GM18873 (cell line): Measurements from ENCODE around the gene NT5DC3.
"Not testable (repeated sequence)": the region's sequence is repeated elsewhere in the genome, so short reads cannot be mapped to it uniquely, and the experiment has no call there.

Experiments
- ATAC-seq: cut with Tn5 transposase; IDR thresholded peaks from one replicate; pipeline ENCODE4 v1.9.1; 2021; ENCODE audit warnings: mild to moderate bottlenecking, moderate library complexity, moderate number of reproducible peaks; ENCODE audit not compliant: unreplicated experiment, low FRiP score

The NT5DC3 gene

DNA sequence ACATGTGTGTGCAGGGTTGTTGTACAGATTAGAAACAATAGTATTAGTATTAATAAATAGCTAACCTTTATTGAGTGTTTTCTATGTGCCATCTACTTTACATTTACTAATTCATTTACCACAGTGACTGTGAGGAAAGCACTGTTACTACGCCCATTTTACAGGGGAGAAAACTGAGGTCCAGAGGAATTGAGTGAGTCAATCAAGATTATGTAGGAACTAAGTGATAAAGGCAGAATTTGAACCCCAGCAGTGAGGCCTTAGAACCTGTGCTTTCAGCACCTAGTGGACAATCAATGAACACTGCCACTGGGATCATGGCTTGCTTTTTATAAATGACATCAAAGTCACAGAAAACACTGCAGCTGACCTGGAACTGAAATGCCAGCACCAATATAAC lies 28.2 kb downstream of the NT5DC3 start:
- no peak for ATAC-seq

DNA sequence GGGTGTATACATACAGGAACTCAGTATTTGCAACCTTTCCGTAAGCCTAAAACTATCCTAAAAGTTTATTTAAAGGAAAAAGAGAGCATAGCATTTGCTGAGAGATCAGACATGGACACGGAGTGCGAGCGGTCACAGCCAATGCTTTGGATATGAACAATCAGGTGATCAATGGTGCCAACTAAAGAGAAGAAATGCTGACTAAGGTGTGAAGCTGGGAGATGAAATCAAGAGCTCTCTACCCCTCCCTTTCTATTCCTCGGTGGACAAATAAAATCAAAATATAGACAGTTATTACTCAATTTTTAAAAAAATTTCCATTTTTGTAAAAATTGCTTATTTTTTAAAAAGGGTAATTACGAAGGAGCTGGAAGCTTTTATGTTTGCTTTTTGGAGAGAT lies 29.2 kb downstream of the NT5DC3 start:
- no peak for ATAC-seq

DNA sequence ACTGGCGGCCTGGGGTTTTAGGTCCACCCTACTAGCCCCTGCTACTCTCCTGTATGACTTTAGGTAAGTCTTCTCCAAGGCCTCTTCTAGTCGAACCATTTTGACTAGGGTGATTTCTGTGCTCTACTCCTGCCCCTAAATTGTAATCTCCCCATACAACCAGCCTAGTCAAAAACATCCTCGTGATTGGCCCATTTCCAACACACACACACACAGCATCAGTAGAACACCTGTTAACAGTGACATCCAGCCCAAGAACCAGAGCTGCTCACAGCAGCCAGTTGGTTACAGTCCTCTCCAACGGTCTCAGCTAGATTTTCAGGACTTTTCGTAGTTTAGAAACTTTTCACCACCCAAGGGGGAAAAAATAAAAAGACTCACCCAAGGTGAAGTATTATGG lies 30.9 kb downstream of the NT5DC3 start:
- ATAC-seq: no peak

DNA sequence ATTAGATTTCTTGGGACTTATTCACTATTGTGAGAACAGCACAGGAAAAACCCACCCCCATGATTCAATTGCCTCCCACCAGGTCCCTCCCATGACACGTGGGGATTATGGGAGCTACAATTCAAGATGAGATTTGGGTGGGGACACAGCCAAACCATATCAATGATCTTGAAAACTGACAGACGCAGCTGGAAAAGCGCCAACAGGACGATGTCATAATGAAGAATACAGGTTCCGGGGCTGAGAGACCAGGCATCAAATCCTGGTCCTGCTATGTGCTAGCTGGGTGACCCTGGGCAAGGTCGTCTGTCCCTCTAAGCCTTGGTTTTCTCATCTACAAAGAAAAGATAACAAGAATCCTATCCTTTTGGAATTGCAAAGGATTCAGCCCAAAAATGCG lies 31.4 kb downstream of the NT5DC3 start:
- ATAC-seq: not testable (repeated sequence)

DNA sequence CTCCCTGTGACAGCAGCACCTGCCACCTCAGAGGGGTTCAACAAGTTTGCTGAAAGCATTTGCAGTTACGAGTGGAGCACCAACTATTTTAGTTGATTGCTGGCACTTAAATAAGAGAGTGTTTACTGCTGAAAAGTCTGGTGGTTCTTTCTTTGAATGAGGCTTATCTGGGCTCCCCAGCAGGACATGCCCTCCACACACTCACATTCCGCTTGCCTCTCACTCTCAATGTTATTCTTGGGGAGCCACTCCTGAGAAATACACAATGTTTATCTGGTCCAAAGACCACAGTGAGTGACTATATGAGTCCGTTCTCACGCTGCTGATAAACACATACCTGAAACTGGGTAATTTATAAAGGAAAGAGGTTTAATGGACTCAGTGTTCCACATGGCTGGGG lies 31.9 kb downstream of the NT5DC3 start:
- no peak for ATAC-seq

DNA sequence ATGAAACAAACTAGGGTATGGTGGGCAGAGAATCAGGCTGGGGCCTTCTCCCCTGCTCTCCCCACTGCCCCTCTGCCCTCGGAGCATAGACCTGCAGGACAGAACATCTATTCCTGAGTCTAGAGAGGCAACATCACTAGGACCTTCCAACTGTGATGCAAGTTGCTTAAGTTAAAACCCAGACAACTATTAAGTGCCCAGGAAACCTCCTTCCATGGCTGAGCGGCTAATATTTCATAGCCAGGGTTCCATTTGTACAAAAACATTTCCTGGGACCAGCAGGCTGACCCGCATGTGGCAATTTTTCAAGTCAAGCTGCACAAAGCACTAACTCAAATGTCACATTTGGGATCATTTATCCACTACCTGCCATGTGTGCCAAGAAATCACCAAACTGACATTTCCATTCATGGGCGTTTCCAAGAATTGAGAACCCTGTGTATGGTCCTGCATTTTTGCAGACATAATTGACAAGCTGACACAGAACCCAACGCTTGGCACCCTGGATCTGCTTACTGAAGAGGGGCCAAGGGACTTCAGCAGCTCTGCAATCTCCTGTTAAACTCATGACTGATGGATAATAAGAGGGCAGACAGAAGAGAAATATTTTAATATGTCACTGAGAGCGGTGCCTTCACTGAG lies 32.7 kb downstream of the NT5DC3 start:
- ATAC-seq: no peak

DNA sequence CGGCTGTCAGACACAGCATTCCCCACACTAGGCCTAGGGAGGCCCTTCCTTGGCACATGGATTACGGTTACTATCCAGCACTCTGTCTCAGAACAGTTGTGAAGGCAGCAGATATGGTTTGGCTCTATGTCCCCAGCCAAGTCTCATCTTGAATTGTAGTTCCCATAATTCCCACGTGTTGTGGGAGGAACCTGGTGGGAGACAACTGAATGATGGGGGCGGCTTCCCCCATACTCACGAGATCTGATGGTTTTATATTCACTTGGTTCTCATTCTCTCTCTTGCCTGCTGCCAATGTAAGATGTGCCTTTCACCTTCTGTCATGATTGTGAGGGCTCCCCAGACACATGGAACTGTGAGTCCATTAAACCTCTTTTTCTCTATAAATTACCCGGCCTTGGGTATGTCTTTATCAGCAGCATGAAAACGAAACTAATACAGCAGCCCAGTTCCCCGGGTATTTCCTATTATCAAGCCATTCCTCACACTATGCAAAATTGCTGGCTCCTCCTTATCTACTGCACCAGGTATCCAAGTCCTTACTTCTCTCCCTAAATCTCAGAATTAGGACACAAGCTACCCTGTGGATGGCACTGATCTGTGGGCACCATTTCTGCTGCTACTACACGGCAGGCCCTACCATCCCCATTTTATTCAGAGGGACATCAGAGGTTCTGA lies 33.3 kb downstream of the NT5DC3 start:
- no peak for ATAC-seq

DNA sequence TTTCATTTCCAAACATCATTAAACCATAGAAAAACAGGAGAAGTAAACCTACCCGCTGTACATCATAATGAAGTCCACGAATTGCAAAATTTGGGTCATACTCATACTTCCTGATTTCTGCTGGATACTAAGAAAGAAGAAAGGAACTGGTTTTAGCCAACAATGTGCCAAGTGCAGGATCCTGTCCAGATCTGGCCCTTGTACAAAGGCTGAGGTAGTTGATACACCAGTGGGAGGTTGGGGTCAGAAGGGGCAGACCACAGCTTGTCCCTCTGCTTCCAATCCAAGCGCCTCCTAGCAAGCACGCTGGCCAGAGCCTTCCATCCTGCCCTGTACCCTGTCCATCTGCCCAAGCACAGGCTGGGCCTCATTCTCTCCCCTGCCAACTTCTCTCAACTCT lies 34.2 kb downstream of the NT5DC3 start:
- no peak for ATAC-seq

DNA sequence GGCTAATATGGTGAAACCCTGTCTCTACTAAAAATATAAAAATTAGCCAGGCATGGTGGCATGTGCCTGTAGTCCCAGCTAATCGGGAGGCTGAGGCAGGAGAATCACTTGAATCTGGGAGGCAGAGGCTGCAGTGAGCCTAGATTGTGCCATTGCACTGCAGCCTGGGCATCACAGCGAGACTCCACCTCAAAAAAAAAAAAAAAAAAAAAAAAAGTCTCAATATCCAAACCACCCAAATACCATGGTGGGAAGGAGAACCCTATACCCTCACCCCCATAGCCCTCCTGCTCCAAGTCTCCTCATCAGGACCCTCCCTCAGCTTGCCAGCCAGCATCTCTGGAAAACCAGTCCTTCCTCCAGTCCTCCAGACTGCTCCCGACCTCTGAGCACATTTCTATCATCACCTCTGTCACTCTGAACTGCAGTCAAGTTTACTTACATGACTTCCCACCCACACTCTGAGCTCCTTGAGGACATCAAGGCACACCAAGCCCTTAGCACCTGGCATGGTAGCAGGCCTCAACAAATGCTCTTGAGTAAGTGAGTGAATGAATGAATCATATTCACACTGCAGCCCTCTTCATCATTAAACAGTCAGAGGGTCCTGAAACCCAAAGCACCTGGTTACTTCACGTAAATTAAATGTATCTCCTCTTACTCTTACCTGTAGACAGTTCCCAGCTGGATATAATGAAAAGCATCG lies 35.2 kb downstream of the NT5DC3 start:
- ATAC-seq: no peak

DNA sequence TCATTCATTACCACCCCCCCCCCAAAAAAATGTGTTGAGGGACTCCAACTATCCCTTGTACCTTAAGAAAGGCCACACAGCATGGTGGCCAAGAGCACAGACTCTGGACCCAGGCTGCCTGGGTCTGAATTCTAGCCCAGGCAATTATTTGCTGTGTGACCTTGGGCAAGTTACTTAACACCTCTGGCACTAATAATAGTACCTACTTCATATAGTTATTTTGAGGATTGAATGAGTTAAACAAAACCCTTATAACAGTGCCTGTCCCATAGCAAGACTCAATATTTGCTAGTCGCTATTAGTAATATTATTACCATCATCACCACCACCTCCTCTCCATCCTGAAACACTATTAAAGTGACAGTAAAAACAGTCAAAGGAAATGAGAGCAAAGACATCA lies 37.2 kb downstream of the NT5DC3 start:
- ATAC-seq: no peak

DNA sequence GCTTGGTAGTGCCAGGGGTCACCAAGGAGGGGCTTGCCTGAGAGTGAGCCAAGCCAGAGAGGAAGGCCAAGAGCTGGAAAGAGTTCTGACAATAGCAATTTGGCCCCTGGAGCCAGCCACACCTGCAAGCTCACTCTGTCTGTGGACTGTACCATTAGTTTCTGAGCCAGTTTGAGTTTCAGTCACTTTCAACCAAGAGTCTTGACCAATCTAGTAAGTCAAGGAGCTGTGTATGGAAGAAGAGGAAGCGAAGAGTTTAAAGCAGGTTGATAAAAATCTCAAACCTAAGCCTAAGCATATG lies 38.5 kb downstream of the NT5DC3 start:
- ATAC-seq: no peak

DNA sequence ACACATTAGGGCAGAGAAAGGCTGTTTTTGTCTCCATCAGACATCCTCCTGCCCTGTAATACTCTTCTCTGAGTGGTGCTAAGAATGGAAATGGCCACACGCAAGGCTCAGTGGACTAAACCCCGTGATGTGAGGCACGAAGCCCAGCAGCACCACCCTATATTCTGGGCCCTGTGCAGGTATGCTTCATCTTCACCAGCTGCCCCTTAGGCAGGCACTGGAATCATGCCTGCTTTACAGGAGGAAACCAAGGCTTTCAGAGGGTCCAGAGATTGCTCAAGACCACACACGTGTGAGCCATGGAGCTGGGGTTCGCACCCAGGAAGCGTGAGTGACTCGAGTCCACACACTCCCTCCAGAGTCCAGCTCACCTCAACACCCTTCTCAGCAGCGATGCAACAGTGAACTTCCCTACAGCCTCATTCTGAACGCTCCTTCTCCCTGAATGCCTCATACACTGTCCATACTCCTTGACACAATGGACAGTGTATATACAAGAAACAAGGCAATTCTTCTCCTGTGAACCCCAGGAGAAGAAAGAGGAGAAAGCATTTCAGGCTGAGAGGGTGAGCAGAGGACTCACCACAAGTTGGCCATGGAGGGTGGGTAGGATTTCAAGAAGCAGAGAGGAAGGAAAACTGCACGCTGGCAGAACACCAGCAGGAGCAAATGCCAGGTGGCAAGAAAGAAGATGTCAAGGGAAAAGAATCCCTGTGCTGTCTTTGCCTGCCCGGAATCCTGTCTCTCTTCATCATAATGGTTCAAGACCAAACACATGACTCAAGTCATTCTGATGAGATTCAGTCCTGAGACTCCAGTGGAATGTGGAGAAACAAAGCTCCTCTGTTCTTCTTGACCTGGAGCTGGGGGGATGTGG lies 39.1 kb downstream of the NT5DC3 start:
- no peak for ATAC-seq

DNA sequence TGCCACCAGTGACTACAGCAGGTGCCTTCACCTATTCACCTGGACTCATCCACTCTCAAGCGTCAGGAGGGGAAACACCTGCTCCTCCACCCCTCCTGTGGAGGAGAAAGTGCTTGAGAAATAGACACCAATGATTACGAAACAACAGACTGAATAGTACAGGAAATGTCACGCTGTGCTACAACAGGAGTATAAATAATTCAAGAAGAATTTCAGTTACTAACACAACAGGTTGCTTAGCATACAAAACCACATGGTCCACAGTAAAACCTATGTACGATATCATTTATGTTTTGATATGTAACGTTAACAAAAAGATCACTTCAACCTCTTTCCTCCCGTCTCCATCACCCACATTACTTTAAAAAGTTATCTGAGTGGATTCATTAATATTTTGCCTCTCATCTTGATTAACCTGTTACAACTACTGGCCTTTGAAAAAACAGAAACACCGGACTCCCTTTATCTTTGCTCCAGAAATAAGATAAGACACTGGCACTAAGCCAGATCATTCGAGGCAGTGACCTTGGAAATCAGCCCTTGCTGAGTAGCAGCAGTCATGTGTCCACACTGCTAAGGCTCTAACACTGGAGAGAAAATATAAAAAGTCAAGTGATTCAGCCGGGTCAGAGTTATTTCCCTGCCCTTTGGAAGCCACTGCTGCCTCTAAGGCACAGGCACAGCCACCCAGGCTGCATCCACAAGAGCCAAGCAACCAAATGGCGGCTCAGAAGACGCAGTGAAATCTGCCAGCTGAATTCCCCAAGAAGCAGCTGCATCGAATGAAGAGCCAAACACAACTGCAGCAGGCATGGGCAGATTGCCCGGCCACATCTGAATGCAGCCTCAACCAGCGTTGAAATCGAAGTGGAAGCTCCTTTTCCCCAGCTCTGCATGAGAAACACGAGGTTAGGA lies 40.9 kb downstream of the NT5DC3 start:
- no peak for ATAC-seq

DNA sequence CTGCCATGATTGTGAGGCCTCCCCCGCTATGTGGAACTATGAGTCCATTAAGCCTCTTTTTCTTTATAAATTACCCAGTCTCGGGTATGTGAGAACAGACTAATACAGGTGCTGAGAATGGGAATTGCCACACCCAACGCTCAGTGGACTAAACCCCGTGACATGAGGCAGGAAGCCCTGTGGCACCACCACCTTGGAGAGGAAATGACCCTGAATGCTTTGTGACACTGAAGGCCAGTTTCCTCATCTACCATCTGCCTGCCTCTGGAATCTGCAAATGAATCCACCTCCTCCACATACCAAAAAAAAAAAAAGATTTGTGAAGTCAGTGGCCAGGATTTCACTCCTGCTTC lies 41.6 kb downstream of the NT5DC3 start:
- ATAC-seq: no peak

DNA sequence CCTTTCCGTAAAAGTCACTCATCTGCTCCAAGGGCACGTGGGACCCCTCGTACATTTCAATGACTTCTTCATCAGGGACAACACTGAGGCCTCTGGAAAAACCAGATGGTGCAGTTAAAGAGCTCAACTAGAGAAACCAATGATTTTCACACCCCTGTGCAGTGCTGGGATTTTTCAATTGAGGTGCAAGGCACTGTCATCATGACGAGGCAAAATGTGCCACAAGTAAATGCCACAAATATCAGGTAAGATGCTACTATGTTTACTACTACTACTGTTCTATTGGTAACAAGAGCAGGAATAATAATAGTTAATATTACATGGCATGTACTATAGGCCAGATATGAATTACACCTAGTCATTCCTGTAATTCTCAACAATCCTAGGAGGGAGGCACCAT lies 42.4 kb downstream of the NT5DC3 start:
- no peak for ATAC-seq

DNA sequence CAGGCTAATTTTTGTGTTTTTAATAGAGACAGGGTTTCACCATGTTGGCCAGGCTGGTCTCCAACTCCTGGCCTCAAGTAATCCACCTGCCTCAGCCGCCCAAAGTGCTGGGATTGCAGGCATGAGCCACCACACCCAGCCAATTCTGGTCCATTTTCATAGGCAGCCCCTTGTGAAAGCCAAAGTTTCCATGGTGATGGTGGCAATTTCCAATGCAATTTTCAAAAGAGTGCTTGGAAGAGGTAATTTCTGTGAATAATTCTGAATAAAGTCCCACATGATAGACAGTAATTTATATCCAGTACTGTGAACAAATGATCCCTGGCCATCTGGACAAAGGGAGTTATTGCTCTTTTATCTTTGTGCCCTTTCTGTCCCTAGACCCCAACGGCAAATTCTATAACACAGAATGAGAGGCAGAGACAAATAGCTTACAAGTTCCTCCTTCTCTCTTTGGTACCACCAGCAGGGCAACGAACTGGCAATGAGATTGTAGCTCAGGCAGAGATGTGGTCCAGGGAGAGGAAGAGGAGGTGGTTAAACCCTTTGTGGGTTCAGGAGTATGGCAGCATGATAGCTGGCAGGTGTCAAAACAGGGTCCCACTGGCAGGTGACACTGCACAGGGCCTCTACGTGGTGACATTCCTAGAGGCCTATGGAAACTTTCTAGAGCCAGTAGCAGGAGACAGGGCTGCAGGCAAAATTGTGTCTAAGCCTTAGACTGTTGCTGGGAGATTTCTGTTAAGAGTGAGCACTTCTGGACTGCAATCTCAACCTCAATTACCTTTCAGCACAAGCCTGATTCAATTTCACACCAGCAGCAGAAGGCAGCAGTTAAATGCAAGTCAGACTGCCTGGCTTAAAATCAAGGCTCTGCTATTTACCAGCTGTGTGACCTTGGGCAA lies 46.5 kb downstream of the NT5DC3 start:
- no peak for ATAC-seq

DNA sequence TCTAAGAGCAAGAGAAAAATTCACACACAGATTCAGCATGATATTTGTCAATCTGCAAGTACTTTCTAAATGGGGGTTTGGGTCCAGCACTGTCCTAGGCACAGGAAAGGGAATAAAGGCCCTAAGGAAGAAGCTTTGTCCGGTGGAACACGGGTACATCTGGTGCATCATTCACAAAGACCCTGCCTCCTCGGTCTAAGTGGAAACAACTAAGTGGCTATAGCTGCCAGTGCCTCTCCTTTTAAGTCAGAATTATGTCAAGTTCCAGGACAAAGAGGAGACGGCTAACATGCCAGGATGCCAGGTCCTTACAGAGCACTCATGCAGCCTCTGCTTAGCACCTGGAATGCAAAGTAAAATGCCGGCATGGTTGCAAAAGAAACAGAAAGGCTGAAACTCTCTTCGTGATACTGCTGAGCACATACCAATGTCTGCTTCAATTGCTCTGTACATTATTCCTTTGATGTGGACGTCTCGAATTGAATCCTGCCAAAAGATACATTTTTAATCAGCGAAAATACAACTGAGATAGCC lies 47.5 kb downstream of the NT5DC3 start:
- ATAC-seq: no peak

DNA sequence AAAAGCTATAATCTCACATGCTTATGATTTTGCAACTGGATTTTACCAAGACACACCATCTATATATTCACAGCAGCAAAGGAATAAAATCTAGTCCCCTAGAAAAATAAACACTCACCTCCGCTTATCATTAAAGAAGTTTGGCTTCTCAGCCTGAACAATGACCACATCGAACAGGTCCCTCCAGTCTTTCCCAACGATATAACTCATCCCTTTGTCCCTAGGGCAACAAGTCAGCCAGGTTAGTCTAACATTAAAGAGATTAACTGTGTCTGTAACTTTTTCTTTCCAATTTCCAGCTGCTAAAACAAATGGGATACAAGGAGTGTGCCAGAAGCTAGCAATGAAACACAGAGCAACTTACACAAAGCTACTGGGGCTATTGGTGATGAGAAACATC lies 48.0 kb downstream of the NT5DC3 start:
- no peak for ATAC-seq

DNA sequence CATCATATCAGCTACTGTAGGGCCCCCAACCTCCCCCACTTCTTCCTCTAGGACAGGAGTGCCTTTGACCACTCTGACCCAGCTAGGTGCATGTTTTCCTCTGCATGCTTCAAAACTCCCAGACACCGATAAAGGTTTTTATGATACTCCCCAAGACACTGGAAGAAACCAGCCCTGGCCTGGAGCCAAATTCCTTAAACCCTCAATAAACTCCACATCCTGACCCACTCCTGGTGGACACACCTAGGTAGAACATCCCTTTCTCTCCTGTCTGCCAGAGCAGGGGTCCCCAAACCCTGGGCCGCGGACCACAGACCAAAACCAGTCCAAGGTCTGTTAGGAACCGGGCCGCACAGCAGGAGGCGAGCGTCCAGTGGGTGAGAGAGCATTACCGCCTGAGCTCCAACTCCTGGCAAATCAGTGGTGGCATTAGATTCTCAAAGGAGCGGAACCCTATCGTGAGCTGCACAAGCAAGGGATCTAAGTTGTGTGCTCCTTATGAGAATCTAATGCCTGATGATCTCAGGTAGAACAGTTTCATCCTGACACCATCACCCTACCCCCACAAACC lies 49.6 kb downstream of the NT5DC3 start:
- ATAC-seq: no peak
